NCI-H128 (cell line): ENCODE data around the gene TMEM30A.
A peak's percentile ranks its signal among the peaks of the same experiment; 100 is the strongest.

Experiments
- DNase-seq: peaks from one replicate; lab custom pipeline; 2025; ENCODE audit not compliant: unreplicated experiment; lab: John Stamatoyannopoulos, UW

The TMEM30A gene

DNA sequence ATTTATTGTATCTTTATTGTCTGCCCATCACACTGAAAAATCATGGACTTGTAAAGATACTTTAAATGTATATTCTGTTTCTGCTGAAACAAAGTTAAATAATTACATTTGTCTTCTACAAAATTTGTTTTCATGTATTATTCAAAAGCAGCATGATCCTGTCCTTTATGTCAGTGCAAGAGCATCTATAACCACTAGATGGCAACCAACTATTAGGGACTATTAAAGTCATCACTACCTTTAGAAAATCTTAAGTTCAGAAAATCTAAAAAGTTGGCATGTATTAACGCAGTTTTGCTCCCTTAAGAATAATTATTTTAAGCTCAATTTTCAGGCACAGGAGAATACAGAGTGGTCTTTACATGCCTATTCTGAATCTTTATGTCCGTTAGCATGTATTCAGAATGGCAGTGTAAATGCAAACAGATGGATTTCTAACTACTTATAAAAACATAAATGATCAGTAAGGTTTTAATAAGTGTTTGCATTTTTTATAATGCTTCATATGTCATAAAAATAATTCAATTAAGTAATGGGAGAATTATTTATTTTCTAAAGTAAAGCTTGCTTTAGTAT lies 17.8 kb downstream of the TMEM30A start:
- DNase-seq, result no peak

DNA sequence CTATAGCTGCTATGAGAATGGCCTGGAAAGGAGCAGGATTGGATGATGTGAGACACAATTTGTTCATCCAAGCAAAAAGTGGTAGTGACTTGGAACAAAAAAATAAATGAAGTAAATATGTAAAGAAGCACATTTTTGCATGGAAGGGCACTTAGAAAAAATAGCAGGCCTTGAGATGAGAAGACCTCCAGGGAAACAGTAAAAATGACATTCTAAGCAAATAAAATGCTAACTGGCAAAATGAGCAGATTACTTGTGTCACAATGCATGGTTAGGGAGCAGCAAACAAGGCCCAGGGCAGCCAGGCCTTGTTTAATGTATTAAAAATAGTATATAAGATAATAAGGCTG lies 21.2 kb downstream of the TMEM30A start:
- DNase-seq, result no peak

DNA sequence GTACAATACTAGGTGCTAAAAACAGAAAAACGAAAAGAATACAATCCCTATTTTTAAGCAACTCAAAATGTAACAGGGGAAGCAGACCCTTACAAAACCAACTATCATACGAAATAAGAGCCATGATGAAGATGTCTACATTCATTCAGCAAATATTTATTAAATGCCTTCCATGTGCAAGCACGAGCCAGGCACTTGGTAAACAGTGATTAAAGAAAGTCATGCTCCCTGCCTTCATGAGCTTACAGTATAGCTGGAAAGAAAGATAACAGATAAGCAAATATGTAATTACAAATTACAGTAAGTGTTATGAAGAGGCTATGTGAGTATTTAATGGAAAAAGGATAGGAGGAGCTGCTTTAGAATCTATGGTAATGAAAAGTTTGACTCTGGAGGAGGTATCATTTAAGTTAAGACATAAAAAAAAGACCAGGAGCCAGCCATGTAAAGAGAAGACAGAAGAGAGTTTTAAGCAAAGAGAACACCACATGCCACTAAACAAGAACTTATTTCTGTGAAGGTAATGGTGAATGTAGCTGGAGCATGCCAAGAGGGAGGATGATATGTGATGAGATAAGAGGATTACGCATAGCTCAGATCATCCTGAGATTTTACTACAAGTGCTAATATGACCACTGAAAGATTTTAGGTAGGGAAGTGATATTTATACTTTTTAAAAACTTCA lies 21.7 kb downstream of the TMEM30A start:
- DNase-seq, result no peak

DNA sequence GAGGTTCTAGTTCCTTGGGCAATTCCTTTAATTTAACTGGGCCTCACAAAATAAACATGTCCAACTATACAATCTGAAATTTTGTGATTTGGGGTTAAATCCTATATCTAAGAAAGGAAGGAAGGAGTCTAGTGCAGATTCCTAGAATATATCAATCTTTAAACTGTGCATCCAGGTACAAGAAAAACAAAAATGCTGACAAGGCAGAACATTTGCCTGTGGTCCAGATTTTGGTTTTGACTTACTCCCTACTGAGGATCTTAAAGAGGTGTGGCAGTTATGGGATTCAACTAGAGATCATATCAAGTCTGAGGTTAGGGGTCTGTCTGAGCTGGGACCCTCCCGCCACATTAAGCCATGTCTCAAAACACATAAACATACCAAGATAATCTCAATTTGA lies 23.3 kb downstream of the TMEM30A start:
- DNase-seq, result no peak

DNA sequence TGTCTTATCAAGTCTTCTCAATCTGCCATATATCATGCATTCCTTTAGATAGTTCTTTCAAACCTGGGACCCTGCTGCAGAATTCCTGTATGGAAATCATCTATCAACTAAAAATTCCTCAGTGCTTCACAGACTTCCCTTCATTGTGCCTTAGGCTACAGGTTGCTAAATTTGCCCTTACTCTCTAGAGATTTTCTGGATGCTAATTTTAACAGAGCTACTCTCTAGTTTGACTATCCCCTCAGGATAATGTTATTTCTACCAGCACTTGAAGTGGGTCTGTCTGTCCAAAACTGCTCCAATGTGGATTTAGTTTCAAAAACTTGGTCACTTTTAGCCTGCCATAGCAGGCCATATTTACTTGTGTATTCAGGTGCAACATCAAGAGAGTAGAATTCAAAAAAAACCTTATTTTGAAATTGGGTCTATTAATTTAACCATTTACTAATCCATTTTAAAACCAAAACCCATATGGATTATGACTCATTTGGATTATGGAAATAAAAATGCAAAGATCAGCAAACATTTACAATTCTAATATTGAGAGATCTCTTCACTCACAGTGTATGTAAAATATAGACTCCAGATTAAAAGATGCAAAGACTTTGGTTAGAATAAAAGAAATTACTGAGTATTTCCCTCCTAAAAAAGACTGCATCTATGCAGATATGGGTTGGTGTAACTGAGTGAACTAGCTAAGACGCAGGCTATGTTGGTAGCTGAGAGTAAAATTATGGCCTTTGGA lies 27.1 kb downstream of the TMEM30A start:
- no peak for DNase-seq

DNA sequence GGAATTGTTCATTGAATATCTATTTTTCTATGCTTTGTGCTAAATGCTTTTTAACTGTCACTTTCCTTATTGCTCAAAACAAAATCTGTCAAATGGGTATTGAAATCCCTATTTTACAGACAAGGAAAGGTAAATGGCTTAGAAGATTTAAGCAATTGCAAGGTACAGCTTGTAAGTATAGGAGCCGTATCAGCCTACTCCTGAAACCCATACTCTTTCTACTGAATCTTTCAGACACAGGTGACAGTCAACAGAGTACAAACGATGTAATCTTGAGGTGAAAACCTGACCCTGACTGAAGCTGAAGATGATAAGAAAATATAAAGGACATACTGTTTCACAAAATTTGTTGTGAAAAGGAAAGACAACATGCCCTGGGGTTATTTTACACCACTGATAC lies 34.0 kb downstream of the TMEM30A start:
- DNase-seq, result no peak

DNA sequence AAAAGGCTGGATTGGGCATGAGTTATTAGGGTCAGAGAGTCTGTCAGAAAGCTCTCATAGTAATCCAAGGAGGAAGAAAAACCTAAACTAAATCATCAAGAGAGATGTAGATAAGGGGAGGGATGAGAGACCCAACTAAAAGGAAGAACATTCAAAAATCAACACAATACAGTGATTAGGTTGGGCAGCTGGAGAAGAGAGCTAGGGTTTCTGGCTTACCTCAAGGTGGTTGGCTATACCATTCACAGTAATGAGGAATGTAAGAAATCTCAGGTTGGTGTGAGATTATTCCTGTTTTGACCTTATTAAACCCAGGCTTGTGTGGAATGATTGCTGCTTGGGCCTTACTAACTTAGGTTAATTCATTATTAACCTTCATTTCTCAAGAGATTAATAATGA lies 34.8 kb downstream of the TMEM30A start:
- no peak for DNase-seq

DNA sequence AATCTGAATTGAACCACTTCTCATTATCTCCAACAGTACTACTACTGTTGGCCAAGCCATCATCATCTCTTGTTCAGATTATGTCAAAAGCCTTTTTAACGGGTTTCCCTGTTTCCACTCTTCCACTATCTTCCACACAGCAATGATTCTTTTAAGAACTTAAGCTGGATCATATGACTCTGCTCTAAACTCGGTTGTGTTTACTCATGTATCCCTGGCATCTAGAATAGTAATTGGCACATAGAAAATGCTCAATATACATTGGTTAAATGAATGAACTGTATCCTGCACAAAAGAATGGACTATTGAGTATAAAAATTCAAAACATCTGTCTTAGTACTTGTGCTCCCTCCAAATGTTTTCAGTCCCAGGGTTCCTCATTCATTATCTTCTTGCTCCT lies 38.2 kb downstream of the TMEM30A start:
- no peak for DNase-seq

DNA sequence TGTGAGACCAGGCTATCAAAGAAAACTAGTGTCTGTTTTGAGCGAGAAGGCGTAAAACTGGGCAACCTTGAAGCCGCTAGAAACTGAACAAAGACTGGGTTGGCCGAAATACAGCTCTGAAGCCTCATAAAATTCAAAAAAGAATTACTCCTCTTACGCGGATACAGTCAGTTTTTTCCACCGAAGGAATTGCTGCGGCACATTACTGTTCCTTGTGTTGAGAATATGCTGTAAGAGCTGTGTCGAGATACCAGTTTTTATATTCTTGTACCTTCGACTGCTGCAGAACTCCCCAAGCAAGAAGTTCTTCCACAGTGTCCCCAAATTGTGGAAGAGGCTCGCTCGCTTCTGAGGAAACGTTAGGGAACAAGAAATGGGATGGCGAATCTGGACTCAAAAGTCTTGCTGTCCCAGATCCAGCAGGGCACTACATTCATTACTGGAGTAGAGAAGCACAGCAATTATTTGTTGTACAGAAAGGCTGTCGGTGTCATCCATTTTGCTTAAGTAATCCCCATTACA lies 40.5 kb downstream of the TMEM30A start:
- DNase-seq, result no peak

DNA sequence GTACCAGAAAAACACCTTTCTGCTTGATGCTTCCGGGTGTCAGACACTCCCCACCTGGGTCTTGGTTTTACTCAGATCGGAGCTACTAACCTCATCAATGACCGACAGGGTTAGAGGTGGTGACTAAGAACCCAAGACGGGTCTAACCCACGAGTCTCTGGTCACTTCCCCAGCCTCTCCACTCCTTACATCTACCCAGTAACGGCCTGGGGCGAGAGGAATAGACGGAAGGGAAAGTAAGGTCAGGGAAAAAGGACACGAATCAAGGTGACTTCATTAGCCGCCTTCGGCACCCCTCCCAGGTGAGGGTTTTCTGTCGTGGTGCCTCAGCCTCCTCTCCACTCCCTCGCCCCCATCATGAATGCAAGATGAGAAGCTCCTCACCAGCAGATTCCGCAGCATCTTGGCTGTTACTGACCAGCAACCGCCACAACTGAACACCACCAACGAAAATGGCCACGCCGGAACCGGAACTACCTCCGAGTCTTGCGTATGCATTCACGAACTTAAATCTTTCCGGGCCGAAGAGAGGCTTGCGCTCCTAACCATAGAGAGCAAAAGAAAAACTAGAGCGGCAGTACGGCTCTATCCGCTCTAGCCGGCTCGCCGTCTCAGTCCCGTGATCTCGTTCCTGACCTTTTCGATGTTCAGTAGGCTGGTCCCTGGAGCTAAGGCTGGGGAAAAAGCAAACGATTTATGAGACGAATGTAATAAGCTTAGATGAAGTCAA lies 41.1 kb downstream of the TMEM30A start, which contains the start of gene COX7A2:
TSS of gene COX7A2 (minus strand) at position 469 of the 730 bp plus-strand sequence. CDS start at position 402, 67 bp downstream.
- peak; percentile 87 for DNase-seq

DNA sequence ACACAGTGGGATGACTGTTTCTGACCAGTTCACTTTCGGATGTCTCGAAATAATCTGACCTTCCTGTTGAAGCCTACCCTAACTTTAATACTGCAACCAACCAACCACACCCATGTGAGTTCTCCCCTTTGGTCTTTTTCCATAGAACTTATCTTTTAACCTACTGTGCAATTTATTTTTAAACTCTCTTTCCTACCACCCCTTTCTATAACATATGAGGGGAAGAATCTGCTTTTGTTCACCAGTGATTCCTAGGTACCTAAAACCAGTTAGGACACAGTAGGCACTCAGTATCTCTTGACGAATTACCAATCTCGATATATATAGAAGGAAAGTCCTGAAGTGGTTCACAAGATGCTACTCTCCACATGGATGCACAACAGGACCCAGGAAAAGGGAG lies 48.0 kb downstream of the TMEM30A start:
- no peak for DNase-seq

DNA sequence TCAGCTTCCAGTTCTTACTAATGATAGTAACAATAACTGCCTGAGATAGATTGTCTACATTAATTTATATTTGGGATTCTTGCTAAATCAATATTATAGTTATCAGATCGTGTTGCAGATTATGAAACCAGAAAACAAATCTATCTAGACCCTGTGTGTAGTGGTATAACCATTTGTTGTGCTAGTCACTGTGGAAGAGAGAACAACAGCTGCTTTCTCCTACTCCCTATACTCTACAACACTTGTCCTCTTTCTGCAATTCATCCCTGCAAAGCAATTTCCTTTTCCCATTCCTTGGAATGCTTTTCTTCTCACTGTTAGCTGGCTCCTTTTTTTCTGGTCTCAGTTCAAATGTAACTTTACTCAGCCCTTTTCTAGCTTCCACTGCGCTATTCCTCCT lies 49.3 kb downstream of the TMEM30A start:
- no peak for DNase-seq

DNA sequence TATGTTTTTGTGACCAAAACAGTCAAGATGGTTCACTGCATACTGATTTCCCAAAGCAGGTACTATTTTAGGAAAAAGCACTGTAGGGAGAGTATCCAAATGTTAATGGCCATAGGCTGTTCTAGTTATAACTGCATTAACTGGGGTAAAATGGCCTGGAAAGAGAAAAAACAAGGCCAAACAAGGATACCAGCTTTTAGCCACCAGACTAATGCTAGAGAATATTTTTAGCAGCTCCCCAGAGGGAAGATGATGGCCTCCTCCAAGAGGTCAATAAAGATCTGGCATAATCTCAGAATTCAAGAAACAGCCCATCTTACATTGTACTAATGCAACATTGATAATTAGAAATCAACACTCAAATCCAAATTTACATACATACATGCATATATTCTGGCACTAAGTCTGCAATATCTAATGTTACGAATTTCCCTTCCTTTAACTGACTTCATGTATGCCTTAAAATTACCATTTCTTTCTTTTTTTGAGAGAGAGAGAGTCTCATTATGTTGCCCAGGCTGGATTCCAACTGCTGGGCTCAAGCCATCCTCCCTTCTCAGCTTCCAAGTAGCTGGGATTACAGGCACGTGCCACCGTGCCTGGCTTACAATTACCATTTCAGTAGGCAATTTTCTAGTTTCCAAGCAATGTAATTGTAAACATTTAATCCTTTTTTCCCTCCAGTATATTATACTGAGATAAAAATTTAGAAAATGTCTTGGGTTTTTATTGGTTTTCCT lies 50.3 kb downstream of the TMEM30A start:
- DNase-seq, result no peak

DNA sequence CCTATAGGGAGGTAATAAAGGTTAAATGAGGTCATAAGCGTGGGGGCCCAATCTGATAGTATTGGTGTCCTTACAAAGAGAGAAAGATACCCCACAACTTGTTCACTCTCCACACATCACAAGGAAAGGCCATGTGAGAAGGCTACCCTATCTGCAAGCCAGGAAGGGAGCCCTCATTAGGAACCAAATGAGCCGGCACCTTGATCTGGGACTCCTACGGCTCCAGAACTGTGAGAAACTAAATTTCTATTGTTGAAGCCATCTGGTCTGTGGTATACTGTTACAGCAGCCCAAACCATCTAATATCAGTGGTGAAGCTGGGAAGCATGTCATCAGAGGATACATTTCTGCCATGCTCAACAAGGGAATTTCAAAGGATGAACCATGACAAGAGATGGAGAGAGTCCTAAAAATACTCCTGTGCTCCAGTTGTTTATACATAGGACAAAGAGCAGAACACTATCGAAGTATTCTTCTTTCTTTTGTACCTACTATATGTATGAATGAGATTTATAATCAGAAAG lies 51.4 kb downstream of the TMEM30A start:
- DNase-seq, result no peak

DNA sequence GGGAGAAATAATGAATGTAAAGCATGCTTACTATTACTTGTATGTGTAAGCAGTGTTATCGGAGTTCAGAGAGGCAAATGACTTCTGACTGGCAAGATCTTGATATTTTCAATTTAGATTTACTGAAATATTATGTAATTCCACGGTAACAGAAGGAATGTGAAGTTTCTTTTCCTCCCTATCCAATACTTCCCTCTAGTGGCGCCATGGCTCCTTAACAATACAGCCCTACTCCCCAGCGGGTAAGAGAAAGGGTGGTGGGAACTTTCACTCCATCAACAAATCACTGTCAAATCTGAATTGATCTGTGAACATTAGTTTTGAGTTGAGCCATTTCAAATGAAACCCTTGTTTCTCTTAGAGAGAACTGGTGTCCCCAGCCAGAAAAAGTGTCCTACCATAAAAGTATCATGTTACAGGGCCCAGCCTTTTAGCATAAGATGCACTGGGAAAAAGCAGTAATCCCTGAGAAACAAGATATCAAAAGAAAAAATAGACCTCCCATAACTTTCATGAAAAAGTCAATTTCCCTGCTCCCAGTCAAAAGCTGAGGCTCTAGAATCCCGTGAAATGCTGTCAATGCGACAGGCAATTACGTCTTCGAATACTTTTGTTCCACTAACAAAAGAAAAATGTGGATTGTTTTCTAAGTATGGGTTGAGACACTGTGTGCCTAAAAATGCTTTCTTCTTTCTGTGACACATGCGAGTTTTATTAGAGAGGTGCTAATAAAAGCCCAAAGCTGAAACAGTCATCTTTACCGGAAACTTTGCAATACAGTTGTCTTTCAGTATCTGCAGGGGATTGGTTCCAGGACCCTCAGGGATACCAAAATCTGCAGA lies 53.9 kb downstream of the TMEM30A start:
- DNase-seq, result no peak

DNA sequence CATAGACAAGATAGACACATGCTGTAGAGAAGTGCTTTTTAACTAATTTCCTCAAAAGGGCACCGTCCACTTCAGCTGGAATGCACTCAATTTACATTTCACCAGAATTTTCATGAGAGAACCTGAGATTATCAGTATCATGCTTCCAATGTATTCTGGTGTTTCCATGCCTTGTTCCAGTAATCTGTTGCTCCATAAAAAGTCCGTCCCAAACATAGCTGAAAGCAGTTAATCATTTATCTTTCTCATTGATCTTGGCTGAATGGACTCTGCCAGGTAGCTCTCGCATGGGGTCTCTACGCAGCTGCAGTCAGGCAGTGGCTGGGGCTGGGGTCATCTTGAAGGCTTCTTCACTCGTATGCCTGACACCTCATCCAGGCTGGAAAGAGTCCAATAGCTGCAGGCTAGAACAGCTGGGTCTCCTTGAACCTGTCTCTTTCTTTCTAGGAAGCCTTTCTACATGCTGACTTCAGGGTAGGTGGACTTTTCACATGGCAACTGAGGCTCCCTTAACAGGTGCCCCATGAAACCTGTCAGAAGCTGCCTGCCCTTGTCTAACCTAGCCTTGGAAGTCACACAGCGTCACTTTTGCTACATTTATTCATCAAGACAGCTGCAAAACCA lies 60.2 kb downstream of the TMEM30A start:
- no peak for DNase-seq

DNA sequence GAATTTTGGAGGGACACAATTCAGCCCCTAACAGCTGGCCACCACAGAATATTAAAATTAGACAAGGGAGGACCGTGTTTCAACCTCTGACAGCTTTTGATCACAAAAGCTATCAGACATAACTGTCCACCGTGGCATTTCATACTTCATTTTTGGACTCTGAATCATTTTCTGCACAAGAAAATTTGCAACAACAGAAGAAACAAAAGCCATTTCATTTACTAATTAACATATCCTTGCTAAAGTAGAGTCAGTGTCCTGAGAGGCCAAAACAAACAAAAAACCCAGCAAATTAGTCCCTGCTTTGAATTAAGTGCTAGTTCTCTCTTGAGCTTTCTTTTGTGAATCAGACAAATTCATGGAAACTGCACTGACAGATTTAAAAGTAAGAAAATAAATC lies 61.2 kb downstream of the TMEM30A start:
- no peak for DNase-seq

DNA sequence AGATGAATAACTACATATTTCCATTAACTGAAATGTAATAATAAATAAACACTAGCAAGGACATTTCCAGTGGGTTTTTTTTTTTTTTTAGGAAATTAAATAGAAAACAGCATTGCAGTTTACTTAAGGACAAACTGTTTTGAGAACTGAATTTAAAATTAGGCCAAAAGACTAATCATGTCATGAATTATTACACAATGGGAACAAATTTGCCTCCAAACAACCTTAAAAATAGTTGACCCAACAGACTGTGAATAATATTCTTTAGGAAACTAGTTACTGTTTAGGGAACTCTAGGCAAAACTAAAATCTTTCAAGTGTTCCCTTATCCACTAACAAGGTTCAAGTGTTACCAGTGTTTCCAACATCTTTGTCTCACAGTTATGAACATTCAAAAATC lies 62.3 kb downstream of the TMEM30A start:
- no peak for DNase-seq

DNA sequence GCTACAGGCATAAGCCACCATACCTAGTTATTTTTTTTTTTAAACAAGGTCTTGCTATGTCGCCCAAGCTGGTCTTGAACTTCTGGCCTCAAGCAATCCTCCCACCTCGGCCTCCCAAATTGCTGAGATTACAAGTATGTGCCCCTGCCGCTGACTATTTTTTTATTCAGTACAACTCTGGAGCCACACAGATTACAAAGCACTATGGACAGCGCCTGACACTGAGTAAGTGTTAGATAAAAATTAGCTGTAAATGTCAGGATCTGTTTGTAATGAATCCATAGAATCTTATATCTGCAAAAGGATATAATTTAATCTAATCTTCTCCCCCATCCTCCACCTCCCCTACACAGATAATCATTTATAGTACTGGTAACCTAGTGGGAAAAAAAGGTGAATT lies 63.5 kb downstream of the TMEM30A start:
- DNase-seq, result no peak
